AG04449 (cell line): Measurements from ENCODE around the gene CCDC169.

Experiments used
- CTCF ChIA-PET: fragments of 350-600 bp; formaldehyde crosslinking; extraction: SDS; loops from one replicate; lab custom pipeline; 2021; ENCODE audit warnings: antibody characterized with exemption; lab: Yijun Ruan, JAX
- POLR2A ChIA-PET: fragments of 400-600, 350-600 bp; formaldehyde crosslinking; extraction: SDS; loops from one replicate; lab custom pipeline; 2020; ENCODE audit warnings: antibody characterized with exemption, inconsistent platforms; lab: Yijun Ruan, JAX
- DNase-seq: peaks from one replicate; pipeline ENCODE4 v3.0.0-alpha.2; 2010; ENCODE audit warnings: low read depth, low spot score
- H3K4me3 ChIP-seq: 2 replicates; pipeline ENCODE4 v1.5.1; 2011; ENCODE audit warnings: low read depth, mild to moderate bottlenecking, control low read depth, low read length
- TF ChIP-seq, protein P1 (sequence below): IDR thresholded peaks from one replicate; pipeline ENCODE4 v1.5.1; 2011; ENCODE audit warnings: mild to moderate bottlenecking, moderate library complexity, low read length, control low read depth, inconsistent platforms; ENCODE audit not compliant: insufficient read depth; ENCODE audit errors: missing control alignments

Gene CCDC169

DNA sequence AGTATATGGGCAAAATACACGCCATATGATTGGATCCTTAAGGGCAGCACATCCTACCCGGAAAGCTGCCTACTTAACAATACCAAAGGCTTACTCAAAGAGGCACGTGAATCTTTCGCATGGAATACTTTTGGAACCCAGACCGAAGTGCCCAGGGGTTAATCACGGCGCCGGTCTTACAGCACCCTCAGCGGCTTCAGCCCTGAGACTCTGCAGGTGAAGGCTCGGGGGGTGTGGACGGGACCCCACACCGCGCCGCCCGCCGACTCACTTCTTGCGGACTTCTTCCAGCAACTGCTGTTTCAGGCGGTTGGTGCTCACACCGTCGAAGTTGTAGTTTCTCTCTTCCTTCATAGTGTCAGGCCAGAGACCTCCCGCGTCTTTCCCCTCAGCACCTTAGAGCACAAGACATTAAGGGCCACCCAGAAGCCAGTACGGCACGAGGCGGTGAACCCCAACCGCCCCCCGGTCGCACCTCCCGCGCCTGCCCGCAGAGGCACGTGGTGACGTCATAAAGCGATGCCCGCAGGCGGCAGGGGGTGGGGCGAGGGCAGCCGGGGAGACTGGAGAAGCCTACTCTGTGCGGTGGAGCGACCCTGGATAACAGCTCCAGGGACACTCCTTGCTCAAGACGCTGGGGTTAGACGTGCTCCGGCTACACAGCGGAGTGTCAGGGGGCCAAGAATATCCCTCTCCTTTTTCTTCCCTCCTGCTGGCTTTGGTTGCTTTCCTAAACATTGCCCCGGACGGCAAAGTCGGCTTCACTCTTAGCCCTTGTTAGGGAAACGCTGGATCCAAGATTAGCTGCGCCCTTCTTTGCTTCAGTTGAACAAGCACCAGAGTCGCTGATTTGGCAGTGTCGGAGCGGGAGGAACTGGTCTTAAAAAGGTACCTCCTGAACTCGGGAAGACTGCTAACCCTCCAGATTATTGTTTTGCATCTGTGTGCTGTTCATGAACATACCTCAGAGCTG lies at the start of gene CCDC169:
TSS of gene CCDC169 (minus strand) at position 449 of the 973 bp plus-strand sequence. CDS start at position 354, 95 bp downstream.
- TF ChIP-seq, protein P1, sequence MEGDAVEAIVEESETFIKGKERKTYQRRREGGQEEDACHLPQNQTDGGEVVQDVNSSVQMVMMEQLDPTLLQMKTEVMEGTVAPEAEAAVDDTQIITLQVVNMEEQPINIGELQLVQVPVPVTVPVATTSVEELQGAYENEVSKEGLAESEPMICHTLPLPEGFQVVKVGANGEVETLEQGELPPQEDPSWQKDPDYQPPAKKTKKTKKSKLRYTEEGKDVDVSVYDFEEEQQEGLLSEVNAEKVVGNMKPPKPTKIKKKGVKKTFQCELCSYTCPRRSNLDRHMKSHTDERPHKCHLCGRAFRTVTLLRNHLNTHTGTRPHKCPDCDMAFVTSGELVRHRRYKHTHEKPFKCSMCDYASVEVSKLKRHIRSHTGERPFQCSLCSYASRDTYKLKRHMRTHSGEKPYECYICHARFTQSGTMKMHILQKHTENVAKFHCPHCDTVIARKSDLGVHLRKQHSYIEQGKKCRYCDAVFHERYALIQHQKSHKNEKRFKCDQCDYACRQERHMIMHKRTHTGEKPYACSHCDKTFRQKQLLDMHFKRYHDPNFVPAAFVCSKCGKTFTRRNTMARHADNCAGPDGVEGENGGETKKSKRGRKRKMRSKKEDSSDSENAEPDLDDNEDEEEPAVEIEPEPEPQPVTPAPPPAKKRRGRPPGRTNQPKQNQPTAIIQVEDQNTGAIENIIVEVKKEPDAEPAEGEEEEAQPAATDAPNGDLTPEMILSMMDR: no peak
- H3K4me3 ChIP-seq: peak within 1 kb of the TSS; percentile 72
- POLR2A ChIA-PET: interaction anchor here (0.5 kb wide), 1 partner anchor 70 kb away, joined by 3 read pairs; no protein-coding TSS in a partner anchor
- CTCF ChIA-PET: interaction anchor here (1.1 to 8.6 kb wide), 6 partner anchors 15 to 439 kb away, joined by 3 to 66 read pairs (median 5); no protein-coding TSS in a partner anchor
- no peak for DNase-seq

DNA sequence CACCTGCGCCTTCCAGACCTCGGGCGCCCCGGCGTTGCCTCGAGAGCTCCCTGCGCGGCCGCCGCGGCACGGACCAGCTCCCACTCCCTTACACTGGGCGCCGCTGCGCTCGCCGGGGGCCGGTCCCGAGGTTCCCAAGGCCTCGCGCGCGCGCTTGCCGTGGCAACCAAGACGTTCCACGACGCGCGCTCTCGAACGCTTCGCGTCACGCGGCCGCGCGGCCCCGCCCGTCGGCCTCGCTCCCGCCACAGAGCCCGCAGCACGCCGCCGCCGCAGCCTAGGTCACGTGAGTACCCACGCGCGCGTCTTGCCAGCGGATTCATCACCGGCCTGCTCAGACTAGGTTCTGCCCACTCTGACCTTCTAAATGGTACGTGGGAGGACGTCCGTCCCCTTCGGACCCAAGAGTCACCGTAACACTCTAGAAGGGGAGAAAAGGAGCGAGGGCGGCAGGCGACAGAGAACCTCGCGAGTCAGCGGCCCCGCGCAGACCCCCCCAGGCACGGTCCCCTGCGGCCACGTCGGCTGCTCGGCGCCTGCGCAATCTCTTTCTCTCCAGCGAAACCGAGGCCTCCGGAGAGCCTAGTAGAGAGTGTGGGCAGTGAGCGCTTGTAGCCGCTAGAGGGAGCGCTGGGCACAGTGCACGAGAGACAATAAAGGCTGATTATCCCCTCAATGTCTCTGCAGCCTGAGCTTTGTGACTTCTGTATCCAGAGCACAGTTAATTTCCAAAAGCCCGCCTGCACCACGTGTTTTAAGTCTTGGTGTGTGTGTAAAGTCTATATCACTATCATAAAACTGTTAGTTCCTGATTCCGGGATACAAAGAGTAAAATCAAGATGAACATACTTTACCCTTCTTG lies 48.8 kb upstream of the CCDC169 start, which contains the start of gene SPART:
TSS of gene SPART (minus strand) at position 173 of the 862 bp plus-strand sequence. CDS start 10,564 bp downstream, outside the sequence.
- ChIA-PET POLR2A (interaction anchor here (0.6 to 1.0 kb wide), 3 partner anchors 32 to 483 kb away, joined by 3 read pairs; no protein-coding TSS in a partner anchor), CTCF (interaction anchor here (0.5 to 6.2 kb wide), 35 partner anchors 9 to 1271 kb away, joined by 3 to 63 read pairs (median 5); no protein-coding TSS in a partner anchor)
- peak within 1 kb of the TSS; percentile 88 for H3K4me3 ChIP-seq
- no peak for DNase-seq
- TF ChIP-seq, protein P1: peak; percentile 99

DNA sequence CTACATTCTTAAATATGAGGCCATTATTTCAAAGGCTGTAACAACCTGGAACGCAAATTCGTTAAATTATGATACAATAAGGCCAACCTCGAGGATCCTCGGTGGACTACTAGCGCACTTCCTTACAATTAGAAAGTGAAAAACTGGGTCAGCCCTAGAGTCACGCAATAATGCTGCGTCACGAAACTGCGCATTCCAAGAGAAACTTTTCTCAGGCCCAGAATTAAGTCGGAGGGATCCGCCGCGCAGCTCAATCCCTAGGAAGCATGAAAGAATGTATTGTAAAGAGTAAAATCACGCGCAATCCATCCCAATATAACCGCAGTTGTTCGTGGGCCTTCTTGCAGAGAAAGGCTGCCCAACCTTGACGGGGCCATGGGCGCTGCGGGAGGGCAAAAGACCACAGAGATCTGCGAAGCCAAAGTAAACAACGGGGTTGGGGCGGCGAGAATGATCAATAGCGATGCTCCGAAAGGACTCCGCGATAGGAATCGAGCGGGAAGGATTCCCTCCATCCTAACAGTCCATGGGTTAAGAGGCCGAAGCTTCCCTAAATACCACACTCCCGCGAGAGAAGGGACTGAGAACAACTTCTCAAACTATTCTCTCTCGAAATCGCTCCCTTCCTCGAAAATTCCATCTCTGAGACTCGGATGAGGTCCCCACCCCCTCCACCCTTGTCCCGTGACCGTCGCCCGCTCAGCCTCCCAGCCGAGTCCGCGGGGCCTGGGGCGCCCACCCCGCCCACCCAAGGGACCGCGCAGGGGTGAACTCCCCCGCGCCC lies 48.0 kb upstream of the CCDC169 start:
- peak overlapping the region; percentile 88 for H3K4me3 ChIP-seq
- CTCF ChIA-PET: interaction anchor here (1.2 to 6.2 kb wide), 14 partner anchors 9 to 1272 kb away, joined by 3 to 63 read pairs (median 6); no protein-coding TSS in a partner anchor
- POLR2A ChIA-PET: interaction anchor here (1.0 kb wide), 1 partner anchor 31 kb away, joined by 3 read pairs; no protein-coding TSS in a partner anchor
- no peak for DNase-seq
- TF ChIP-seq, protein P1: no peak

DNA sequence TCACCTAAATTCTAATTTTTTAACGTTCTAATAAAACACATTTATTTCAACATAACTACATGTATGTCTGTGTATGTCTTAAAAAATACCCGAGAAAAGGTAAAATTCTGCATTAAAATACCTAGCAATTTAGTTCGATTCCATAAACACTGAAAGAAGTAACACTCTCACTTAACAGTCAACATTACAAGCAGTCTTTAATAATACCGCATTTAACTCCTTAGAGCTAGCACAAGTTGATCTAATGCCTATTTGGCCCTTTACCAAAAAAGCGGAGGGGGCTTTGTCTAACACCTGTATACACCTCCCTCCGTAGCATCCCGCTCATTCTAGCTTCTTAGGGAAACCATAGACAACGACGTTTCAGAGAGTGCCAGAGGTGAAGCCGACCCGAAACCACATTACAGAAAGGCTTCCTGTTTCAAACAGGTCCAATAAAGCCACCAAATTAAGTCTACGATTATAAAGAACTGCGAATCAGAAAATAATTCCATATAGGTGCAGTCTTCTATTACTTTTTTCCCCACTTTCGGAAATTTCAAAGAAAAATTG lies 47.3 kb upstream of the CCDC169 start:
- peak overlapping the region; percentile 88 for H3K4me3 ChIP-seq
- CTCF ChIA-PET: interaction anchor here (1.5 to 6.2 kb wide), 5 partner anchors 10 to 50 kb away, joined by 3 to 63 read pairs (median 7); no protein-coding TSS in a partner anchor

More for the DNA sequence above, 47.3 kb upstream of the CCDC169 start:
- TF ChIP-seq, protein P1: no peak
- no peak for DNase-seq
- POLR2A ChIA-PET: no interaction called here
